ENCODE measurements around the gene LPP. TPM values are rescaled to one million over a fixed set of nuclear protein-coding genes. Genes with fewer than 3 reads are reported as not detected.

Gene LPP
- total and polyA plus RNA-seq, 2 donors (not counting 1 experiment from before 2014, with no cell fraction given), result 7.6 to 81.7 TPM

DNA sequence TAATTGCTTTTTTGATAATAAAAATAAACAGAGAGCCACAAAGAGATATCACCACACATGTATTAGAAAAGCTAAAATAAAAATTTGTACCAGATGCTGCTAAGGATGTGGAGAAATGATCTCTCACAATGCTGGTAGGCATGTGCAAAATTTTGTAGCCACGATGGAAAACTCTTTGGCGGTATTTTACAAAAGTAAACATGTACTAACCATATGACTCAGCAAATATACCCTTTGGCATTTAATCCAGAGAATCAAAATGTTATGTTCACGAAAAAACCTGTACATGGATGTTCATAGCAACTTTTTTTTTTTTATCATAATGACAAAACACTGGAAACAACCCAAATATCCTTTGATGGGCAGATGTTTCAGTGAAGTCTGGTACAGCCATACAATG is 261.2 kb downstream of the LPP start:
- H3K27me3 ChIP-seq (replicated peaks in 1 of 4; ENCODE audit: control extremely low read depth in 1 of 4, control insufficient read depth in 3 of 4, insufficient read depth in 4 of 4, low read length in 3 of 4), result no peaks in the 10 kb centered on the region
- H3K4me2 ChIP-seq (replicated peaks; ENCODE audit: low read depth, low read length, poor library complexity, severe bottlenecking), result no peak overlapping the region
- no peak overlapping the region for H3K4me3 Mint-ChIP-seq
- peaks cover 0 to 1% (median 0%) of the 10 kb centered on the region in 3 donors for H3K9me3 ChIP-seq (ENCODE audit: control extremely low read depth in 1 of 3, control insufficient read depth in 2 of 3, insufficient read depth in 1 of 3, low read length in 2 of 3)
- ChIA-PET CTCF (interaction anchor here (0.7 to 2.2 kb wide), 3 partner anchors 14 to 46 kb away, joined by 3 to 6 read pairs (median 3); no protein-coding TSS in a partner anchor), POLR2A (interaction anchor here (0.6 kb wide), 1 partner anchor 11 kb away, joined by 3 read pairs; no protein-coding TSS in a partner anchor)
- H3K9me3 Mint-ChIP-seq (ENCODE audit: insufficient read depth), result no peaks in the 10 kb centered on the region
- DNase-seq (no peak), ATAC-seq (ENCODE audit: low read depth) (no peak)
- peaks cover 4% of the 10 kb centered on the region for H3K79me2 ChIP-seq (ENCODE audit: control insufficient read depth, insufficient read depth, low read length)
- no peaks in the 10 kb centered on the region for H4K20me1 ChIP-seq (ENCODE audit: control insufficient read depth, insufficient read depth, low read length, poor library complexity, severe bottlenecking)
- no peaks in the 10 kb centered on the region for H3K36me3 ChIP-seq (replicated peaks in 1 of 2; ENCODE audit: control extremely low read depth in 1 of 2, control insufficient read depth in 1 of 2, extremely low read depth in 1 of 2, insufficient read depth in 2 of 2, low read length in 1 of 2)
- H3K4me3 ChIP-seq (ENCODE audit: control extremely low read depth in 1 of 5, extremely low read depth in 1 of 5, insufficient read depth in 1 of 5, low read depth in 2 of 5, low read length in 4 of 5), result no peak overlapping the region
- intact Hi-C loops (cut with micrococcal nuclease), result no loop called here
- TF ChIP-seq, protein P1, sequence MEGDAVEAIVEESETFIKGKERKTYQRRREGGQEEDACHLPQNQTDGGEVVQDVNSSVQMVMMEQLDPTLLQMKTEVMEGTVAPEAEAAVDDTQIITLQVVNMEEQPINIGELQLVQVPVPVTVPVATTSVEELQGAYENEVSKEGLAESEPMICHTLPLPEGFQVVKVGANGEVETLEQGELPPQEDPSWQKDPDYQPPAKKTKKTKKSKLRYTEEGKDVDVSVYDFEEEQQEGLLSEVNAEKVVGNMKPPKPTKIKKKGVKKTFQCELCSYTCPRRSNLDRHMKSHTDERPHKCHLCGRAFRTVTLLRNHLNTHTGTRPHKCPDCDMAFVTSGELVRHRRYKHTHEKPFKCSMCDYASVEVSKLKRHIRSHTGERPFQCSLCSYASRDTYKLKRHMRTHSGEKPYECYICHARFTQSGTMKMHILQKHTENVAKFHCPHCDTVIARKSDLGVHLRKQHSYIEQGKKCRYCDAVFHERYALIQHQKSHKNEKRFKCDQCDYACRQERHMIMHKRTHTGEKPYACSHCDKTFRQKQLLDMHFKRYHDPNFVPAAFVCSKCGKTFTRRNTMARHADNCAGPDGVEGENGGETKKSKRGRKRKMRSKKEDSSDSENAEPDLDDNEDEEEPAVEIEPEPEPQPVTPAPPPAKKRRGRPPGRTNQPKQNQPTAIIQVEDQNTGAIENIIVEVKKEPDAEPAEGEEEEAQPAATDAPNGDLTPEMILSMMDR (IDR thresholded peaks at IDR 0.05), result no peak
- TF ChIP-seq EZH2 (IDR thresholded peaks at IDR 0.05; ENCODE audit: borderline replicate concordance, insufficient read depth, low read depth, low read length, poor library complexity, severe bottlenecking), result no peak
- no peak overlapping the region for H3K27ac ChIP-seq (ENCODE audit: low read length in 2 of 2)
- no peak overlapping the region for H3K9ac ChIP-seq (ENCODE audit: low read length)
- H3K4me1 Mint-ChIP-seq, result peaks cover 42% of the 10 kb centered on the region
- no peak overlapping the region for H3K27ac Mint-ChIP-seq
- no peaks in the 10 kb centered on the region for H3K27me3 Mint-ChIP-seq
- peaks cover 28 to 35% of the 10 kb centered on the region in 2 donors for H3K4me1 ChIP-seq (ENCODE audit: control insufficient read depth in 2 of 2, insufficient read depth in 2 of 2, low read length in 2 of 2)
- 93% methylated on average over 2 of the region's 3 CpGs for WGBS (ENCODE audit: insufficient coverage)
- H2AFZ ChIP-seq (ENCODE audit: insufficient read depth, low read depth, low read length, poor library complexity, severe bottlenecking), result no peak overlapping the region

DNA sequence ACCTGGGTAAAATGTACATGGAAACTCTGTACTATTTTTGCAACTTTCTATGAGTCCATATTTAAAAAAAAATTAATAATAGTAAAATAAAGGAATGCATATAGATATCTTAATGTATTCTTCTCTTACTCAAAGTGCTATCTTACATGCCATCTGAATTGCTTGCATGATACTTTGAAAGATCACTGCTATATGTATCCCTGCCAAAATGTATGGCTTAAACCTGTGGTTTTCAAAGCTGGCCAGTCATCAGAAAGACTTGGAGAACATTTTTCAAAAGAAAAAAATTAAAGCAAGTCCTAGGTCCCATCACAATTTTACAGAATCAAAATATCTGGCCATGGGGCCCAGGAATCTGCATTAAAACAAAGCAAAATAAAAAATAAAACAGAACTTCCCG is 262.1 kb downstream of the LPP start:
- H3K79me2 ChIP-seq (ENCODE audit: control insufficient read depth, insufficient read depth, low read length), result peaks cover 4% of the 10 kb centered on the region
- CTCF ChIA-PET, result interaction anchor here (0.7 to 2.2 kb wide), 4 partner anchors 9 to 47 kb away, joined by 3 to 6 read pairs (median 4); no protein-coding TSS in a partner anchor
- no peaks in the 10 kb centered on the region for H3K36me3 ChIP-seq (replicated peaks in 1 of 2; ENCODE audit: control extremely low read depth in 1 of 2, control insufficient read depth in 1 of 2, extremely low read depth in 1 of 2, insufficient read depth in 2 of 2, low read length in 1 of 2)
- no peak overlapping the region for H3K9ac ChIP-seq (ENCODE audit: low read length)
- H3K4me3 ChIP-seq (ENCODE audit: control extremely low read depth in 1 of 5, extremely low read depth in 1 of 5, insufficient read depth in 1 of 5, low read depth in 2 of 5, low read length in 4 of 5), result no peak overlapping the region
- ATAC-seq (ENCODE audit: low read depth) (no peak), DNase-seq (no peak)
- no CpG with 5 or more reads among the region's 1 CpG for WGBS (ENCODE audit: insufficient coverage)
- H3K27ac ChIP-seq (ENCODE audit: low read length in 2 of 2), result no peak overlapping the region
- H3K4me2 ChIP-seq (replicated peaks; ENCODE audit: low read depth, low read length, poor library complexity, severe bottlenecking), result no peak overlapping the region
- intact Hi-C loops (cut with micrococcal nuclease), result loop anchor here (2.0 kb wide), 1 partner anchor 15 kb away; no protein-coding TSS in a partner anchor
- no peaks in the 10 kb centered on the region for H3K27me3 ChIP-seq (replicated peaks in 1 of 4; ENCODE audit: control extremely low read depth in 1 of 4, control insufficient read depth in 3 of 4, insufficient read depth in 4 of 4, low read length in 3 of 4)
- peaks cover 35 to 42% of the 10 kb centered on the region in 2 donors for H3K4me1 ChIP-seq (ENCODE audit: control insufficient read depth in 2 of 2, insufficient read depth in 2 of 2, low read length in 2 of 2)
- no peak for TF ChIP-seq EZH2 (IDR thresholded peaks at IDR 0.05; ENCODE audit: borderline replicate concordance, insufficient read depth, low read depth, low read length, poor library complexity, severe bottlenecking)
- TF ChIP-seq, protein P1 (IDR thresholded peaks at IDR 0.05), result no peak
- peaks cover 44% of the 10 kb centered on the region for H3K4me1 Mint-ChIP-seq
- peaks cover 0 to 1% (median 0%) of the 10 kb centered on the region in 3 donors for H3K9me3 ChIP-seq (ENCODE audit: control extremely low read depth in 1 of 3, control insufficient read depth in 2 of 3, insufficient read depth in 1 of 3, low read length in 2 of 3)
- POLR2A ChIA-PET, result no interaction called here
- H3K27ac Mint-ChIP-seq, result no peak overlapping the region
- H3K27me3 Mint-ChIP-seq, result no peaks in the 10 kb centered on the region
- no peaks in the 10 kb centered on the region for H3K9me3 Mint-ChIP-seq (ENCODE audit: insufficient read depth)
- H3K4me3 Mint-ChIP-seq, result no peak overlapping the region
- no peak overlapping the region for H2AFZ ChIP-seq (ENCODE audit: insufficient read depth, low read depth, low read length, poor library complexity, severe bottlenecking)
- H4K20me1 ChIP-seq (ENCODE audit: control insufficient read depth, insufficient read depth, low read length, poor library complexity, severe bottlenecking), result no peaks in the 10 kb centered on the region
